Transverse colon (tissue), 4 donors: ENCODE results near the gene ALK.

Experiments
- CTCF ChIP-seq, 5 experiments: fragments of 200-600 bp in 3 of 5; fragments of 450-650 bp in 2 of 5; sonication (generic) in 3 of 5; IDR thresholded peaks; 1 replicate in 2 of 5; 2 replicates in 3 of 5; pipeline ENCODE4 v1.5.1; 2016 to 2017; ENCODE audit warnings: antibody characterized with exemption in 5 of 5, inconsistent platforms in 3 of 5, mild to moderate bottlenecking in 2 of 5, moderate library complexity in 1 of 5
- POLR2AphosphoS5 ChIP-seq, 3 donors: sonication (generic); formaldehyde crosslinking; IDR thresholded peaks; one replicate each; pipeline ENCODE4 v1.6.1; 2016; ENCODE audit warnings: antibody characterized with exemption in 3 of 3

- no peak for TF ChIP-seq POLR2AphosphoS5 (IDR thresholded peaks at IDR 0.05)
- TF ChIP-seq CTCF (IDR thresholded peaks at IDR 0.05) = no peak
Measured at GRCh38 chr2:29509397-29509796, 412.0 kb downstream of the ALK start.
